A549 (cell line): Measurements from ENCODE around the gene MACF1. TPM values are rescaled to one million over a fixed set of nuclear protein-coding genes. Genes with fewer than 3 reads are reported as not detected.

Experiments used
- ATAC-seq, 2 experiments: fragments of 200-7000 bp in 1 of 2; fragments of >200 bp in 1 of 2; cut with Nextera tagmentation in 1 of 2; cut with Tn5 transposase in 1 of 2; 3 replicates each; pipeline versions ENCODE4 v1.8.0 to v1.9.1; 2018 to 2020; ENCODE audit warnings: mild to moderate bottlenecking in 1 of 2, moderate library complexity in 1 of 2
- CTCF ChIA-PET: fragments of 300-600 bp; sonication (Branson Sonifier 250); formaldehyde crosslinking; extraction: SDS; loops from one replicate; lab custom pipeline; 2021; ENCODE audit warnings: antibody characterized with exemption, inconsistent platforms; lab: Yijun Ruan, JAX
- POLR2A ChIA-PET: fragments of 350-600 bp; formaldehyde crosslinking; extraction: SDS; loops from one replicate; lab custom pipeline; 2021; ENCODE audit warnings: antibody characterized with exemption, inconsistent platforms; lab: Yijun Ruan, JAX
- DNase-seq, 2 experiments: peaks; one replicate each; pipeline versions ENCODE4 v3.0.0 to v3.0.0-alpha.2; 2011 to 2016; ENCODE audit warnings: low read depth in 1 of 2, low spot score in 1 of 2
- FAIRE-seq: peaks from 2 replicates; lab custom pipeline; 2011; peaks lifted over from hg19 to GRCh38; lab: Jason Lieb, UNC
- H3K27ac ChIP-seq, 2 experiments: fragments of >200 bp; sonication (Bioruptor Twin); formaldehyde crosslinking; 3 replicates each; pipeline ENCODE4 v1.5.1; 2016 to 2017
- H3K4me1 ChIP-seq: fragments of >200 bp; sonication (Bioruptor Twin); formaldehyde crosslinking; 3 replicates; pipeline ENCODE4 v1.6.1; 2016
- H3K4me2 ChIP-seq: fragments of >200 bp; sonication (Bioruptor Twin); formaldehyde crosslinking; 3 replicates; pipeline ENCODE4 v1.6.1; 2016
- H3K4me3 ChIP-seq: fragments of >200 bp; sonication (Bioruptor Twin); formaldehyde crosslinking; 3 replicates; pipeline ENCODE4 v1.5.1; 2016
- H3K9me3 ChIP-seq: fragments of >200 bp; sonication (Bioruptor Twin); formaldehyde crosslinking; 3 replicates; pipeline ENCODE4 v1.6.1; 2016
- CEBPB ChIP-seq, 2 experiments: fragments of >200 bp in 1 of 2; sonication (Bioruptor Twin) in 1 of 2; formaldehyde crosslinking in 1 of 2; IDR thresholded peaks; 2 replicates each; pipeline ENCODE4 v1.6.1; 2012 to 2016
- ELK1 ChIP-seq: fragments of 150-350 bp; IDR thresholded peaks from 2 replicates; pipeline ENCODE4 v1.6.1; 2014; ENCODE audit warnings: low read depth, mild to moderate bottlenecking, low read length
- ESRRA ChIP-seq: fragments of 150-350 bp; IDR thresholded peaks from 2 replicates; pipeline ENCODE4 v1.6.1; 2014; ENCODE audit warnings: mild to moderate bottlenecking, low read length, borderline replicate concordance
- HDAC2 ChIP-seq: fragments of 200-600 bp; sonication (generic); IDR thresholded peaks from 2 replicates; pipeline ENCODE4 v1.6.1; 2016
- HOXB5 ChIP-seq: fragments of 250-450 bp; sonication (Bioruptor Pico); IDR thresholded peaks from 2 replicates; pipeline ENCODE4 v1.5.0; 2020; ENCODE audit warnings: mild to moderate bottlenecking, moderate library complexity
- JUNB ChIP-seq: fragments of >200 bp; sonication (Bioruptor Twin); formaldehyde crosslinking; IDR thresholded peaks from 2 replicates; pipeline ENCODE4 v1.6.1; 2016
- KDM1A ChIP-seq: fragments of 200-600 bp; sonication (generic); IDR thresholded peaks from 2 replicates; pipeline ENCODE4 v1.6.1; 2016; ENCODE audit warnings: low read depth, mild to moderate bottlenecking
- KDM5A ChIP-seq: fragments of 200-600 bp; sonication (generic); IDR thresholded peaks from 2 replicates; pipeline ENCODE4 v1.6.1; 2016; ENCODE audit warnings: antibody characterized with exemption, mild to moderate bottlenecking
- MAX ChIP-seq: IDR thresholded peaks from 2 replicates; pipeline ENCODE4 v1.6.1; 2012
- MAZ ChIP-seq: fragments of 150-350 bp; IDR thresholded peaks from 2 replicates; pipeline ENCODE4 v1.6.1; 2014; ENCODE audit warnings: antibody characterized with exemption, low read depth, low read length, borderline replicate concordance
- MYC ChIP-seq: IDR thresholded peaks from 2 replicates; pipeline ENCODE4 v1.6.1; 2012; ENCODE audit warnings: mild to moderate bottlenecking, inconsistent platforms, low read length, improper control_type of control experiment, borderline replicate concordance
- NFE2L2 ChIP-seq: fragments of 150-350 bp; conservative IDR thresholded peaks from 2 replicates; pipeline ENCODE4 v1.6.1; 2014; ENCODE audit warnings: low read length
- NPAS2 ChIP-seq: fragments of 250-450 bp; sonication (Bioruptor Pico); IDR thresholded peaks from 2 replicates; pipeline ENCODE4 v1.8.0; 2022; ENCODE audit warnings: mild to moderate bottlenecking, moderate library complexity, borderline replicate concordance
- POLR2AphosphoS2 ChIP-seq: conservative IDR thresholded peaks from 2 replicates; pipeline ENCODE4 v1.6.1; 2012; ENCODE audit warnings: low read length, improper control_type of control experiment, inconsistent platforms
- ZC3H11A ChIP-seq: fragments of 450-650 bp; IDR thresholded peaks from 2 replicates; pipeline ENCODE4 v1.6.1; 2014; ENCODE audit warnings: antibody characterized with exemption, mild to moderate bottlenecking
- ZNF302 ChIP-seq: fragments of 250-450 bp; sonication (Bioruptor Pico); IDR thresholded peaks from 2 replicates; pipeline ENCODE4 v1.9.0; 2021; ENCODE audit warnings: inconsistent platforms, mild to moderate bottlenecking, moderate library complexity
- WGBS: methylation state at CpG from one replicate; pipeline ENCODE4 v1.1.6; 2017; ENCODE audit errors: missing lambda C conversion rate; 5-methylcytosine and 5-hydroxymethylcytosine counted together
- polyA plus RNA-seq, 4 experiments: library from polyadenylated mRNA; depleted of rRNA in 3 of 4; stranded (reverse); fragments of >200 nt; fragmentation: RNase III in 1 of 4; extraction: RNeasy Plus Mini Kit Qiagen cat#74134 plus additional on column Dnase treatment in 1 of 4; gene quantifications; 2 replicates in 3 of 4; 3 replicates in 1 of 4; pipeline ENCODE4 v1.2.3, GENCODE V29; 2011 to 2017
- TF ChIP-seq, protein P1 (sequence below): fragments of 450-650 bp; IDR thresholded peaks from 2 replicates; pipeline ENCODE4 v1.6.1; 2014; ENCODE audit warnings: antibody characterized with exemption
- TF ChIP-seq, protein P2 (sequence below): fragments of 250-450 bp; sonication (Bioruptor Pico); IDR thresholded peaks from 2 replicates; pipeline ENCODE4 v1.5.0; 2021; ENCODE audit warnings: mild to moderate bottlenecking, moderate library complexity, borderline replicate concordance
- TF ChIP-seq, protein P3 (sequence below): IDR thresholded peaks from 2 replicates; pipeline ENCODE4 v1.6.1; 2012
- TF ChIP-seq, protein P4 (sequence below): IDR thresholded peaks from 2 replicates; pipeline ENCODE4 v1.6.1; 2012; ENCODE audit warnings: low read depth, borderline replicate concordance

The MACF1 gene
- polyA plus RNA-seq, 2 of the 4 experiments (the other 2 are of a cell fraction), result 45.7 to 64.2 TPM

DNA sequence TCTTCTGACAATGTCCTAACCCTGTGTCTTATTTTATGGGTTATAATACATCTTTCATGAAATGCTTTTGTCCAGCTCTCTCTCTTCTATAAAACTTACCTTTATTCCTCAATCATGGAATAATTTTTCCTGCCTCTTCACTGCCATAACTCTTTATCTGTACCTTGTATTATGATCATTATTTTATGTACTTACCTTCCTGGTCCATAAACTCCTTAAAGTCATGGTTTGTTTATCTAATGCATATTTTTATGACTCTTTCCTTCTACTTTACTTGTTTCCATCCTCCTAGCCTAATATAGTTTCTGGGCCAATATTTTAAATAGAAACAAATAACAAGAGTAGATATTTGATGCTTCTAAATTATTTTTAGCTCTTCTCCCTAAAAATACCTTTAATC is 221.1 kb downstream of the MACF1 start:
- Histone ChIP-seq H3K4me3 (no peak overlapping the region), H3K27ac (no peak overlapping the region), H3K4me2 (no peak overlapping the region), H3K9me3 (no peaks in the 10 kb centered on the region), H3K4me1 (no peaks in the 10 kb centered on the region)
- TF ChIP-seq ZC3H11A (no peak), MYC (no peak), HDAC2 (no peak), KDM1A (no peak), ESRRA (no peak), MAZ (no peak), NPAS2 (CRISPR knock-in tag) (no peak)
- TF ChIP-seq, protein P1, sequence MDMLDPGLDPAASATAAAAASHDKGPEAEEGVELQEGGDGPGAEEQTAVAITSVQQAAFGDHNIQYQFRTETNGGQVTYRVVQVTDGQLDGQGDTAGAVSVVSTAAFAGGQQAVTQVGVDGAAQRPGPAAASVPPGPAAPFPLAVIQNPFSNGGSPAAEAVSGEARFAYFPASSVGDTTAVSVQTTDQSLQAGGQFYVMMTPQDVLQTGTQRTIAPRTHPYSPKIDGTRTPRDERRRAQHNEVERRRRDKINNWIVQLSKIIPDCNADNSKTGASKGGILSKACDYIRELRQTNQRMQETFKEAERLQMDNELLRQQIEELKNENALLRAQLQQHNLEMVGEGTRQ, result no peak
- TF ChIP-seq, protein P2, sequence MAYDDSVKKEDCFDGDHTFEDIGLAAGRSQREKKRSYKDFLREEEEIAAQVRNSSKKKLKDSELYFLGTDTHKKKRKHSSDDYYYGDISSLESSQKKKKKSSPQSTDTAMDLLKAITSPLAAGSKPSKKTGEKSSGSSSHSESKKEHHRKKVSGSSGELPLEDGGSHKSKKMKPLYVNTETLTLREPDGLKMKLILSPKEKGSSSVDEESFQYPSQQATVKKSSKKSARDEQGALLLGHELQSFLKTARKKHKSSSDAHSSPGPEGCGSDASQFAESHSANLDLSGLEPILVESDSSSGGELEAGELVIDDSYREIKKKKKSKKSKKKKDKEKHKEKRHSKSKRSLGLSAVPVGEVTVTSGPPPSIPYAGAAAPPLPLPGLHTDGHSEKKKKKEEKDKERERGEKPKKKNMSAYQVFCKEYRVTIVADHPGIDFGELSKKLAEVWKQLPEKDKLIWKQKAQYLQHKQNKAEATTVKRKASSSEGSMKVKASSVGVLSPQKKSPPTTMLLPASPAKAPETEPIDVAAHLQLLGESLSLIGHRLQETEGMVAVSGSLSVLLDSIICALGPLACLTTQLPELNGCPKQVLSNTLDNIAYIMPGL (CRISPR knock-in tag), result no peak
- TF ChIP-seq, protein P3, sequence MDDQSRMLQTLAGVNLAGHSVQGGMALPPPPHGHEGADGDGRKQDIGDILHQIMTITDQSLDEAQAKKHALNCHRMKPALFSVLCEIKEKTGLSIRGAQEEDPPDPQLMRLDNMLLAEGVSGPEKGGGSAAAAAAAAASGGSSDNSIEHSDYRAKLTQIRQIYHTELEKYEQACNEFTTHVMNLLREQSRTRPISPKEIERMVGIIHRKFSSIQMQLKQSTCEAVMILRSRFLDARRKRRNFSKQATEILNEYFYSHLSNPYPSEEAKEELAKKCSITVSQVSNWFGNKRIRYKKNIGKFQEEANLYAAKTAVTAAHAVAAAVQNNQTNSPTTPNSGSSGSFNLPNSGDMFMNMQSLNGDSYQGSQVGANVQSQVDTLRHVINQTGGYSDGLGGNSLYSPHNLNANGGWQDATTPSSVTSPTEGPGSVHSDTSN, result no peak
- ATAC-seq (no peak), FAIRE-seq (no peak), DNase-seq (no peak)
- CTCF ChIA-PET, result interaction anchor here (0.6 to 1.6 kb wide), 3 partner anchors 13 to 48 kb away, joined by 3 to 11 read pairs (median 4); no protein-coding TSS in a partner anchor
- POLR2A ChIA-PET, result no interaction called here

- WGBS, result 92% methylated on average over 1 of the region's 1 CpG
- ATAC-seq (no peak), FAIRE-seq (no peak), DNase-seq (no peak)
- POLR2A ChIA-PET, result no interaction called here
- no peak overlapping the region for H3K27ac ChIP-seq
- no peaks in the 10 kb centered on the region for H3K4me1 ChIP-seq
- CTCF ChIA-PET, result no interaction called here
- H3K4me3 ChIP-seq, result no peak overlapping the region
- H3K9me3 ChIP-seq, result no peaks in the 10 kb centered on the region
- TF ChIP-seq JUNB, result no peak
- no peak for TF ChIP-seq HOXB5 (CRISPR knock-in tag)
- TF ChIP-seq, protein P1, result no peak
- TF ChIP-seq, protein P3, result no peak
- no peak overlapping the region for H3K4me2 ChIP-seq
Measured at GRCh38 chr1:39426346-39426745, 221.9 kb downstream of the MACF1 start.

GRCh38 chr1:39427374-39427773 is 222.9 kb downstream of the MACF1 start:
- ATAC-seq, result no peak
- CTCF ChIA-PET, result interaction anchor here (1.0 kb wide), 1 partner anchor 16 kb away, joined by 4 read pairs; no protein-coding TSS in a partner anchor
- FAIRE-seq, result no peak
- Histone ChIP-seq H3K4me2 (no peak overlapping the region), H3K4me3 (no peak overlapping the region), H3K4me1 (no peaks in the 10 kb centered on the region), H3K9me3 (no peaks in the 10 kb centered on the region), H3K27ac (no peak overlapping the region)
- no peak for DNase-seq
- POLR2A ChIA-PET, result no interaction called here
- WGBS, result 50% methylated on average over 1 of the region's 1 CpG
- TF ChIP-seq, protein P4, sequence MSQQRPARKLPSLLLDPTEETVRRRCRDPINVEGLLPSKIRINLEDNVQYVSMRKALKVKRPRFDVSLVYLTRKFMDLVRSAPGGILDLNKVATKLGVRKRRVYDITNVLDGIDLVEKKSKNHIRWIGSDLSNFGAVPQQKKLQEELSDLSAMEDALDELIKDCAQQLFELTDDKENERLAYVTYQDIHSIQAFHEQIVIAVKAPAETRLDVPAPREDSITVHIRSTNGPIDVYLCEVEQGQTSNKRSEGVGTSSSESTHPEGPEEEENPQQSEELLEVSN, result no peak
- TF ChIP-seq CEBPB (IDR thresholded peaks at IDR 0.05), result no peak
- no peak for TF ChIP-seq ELK1
- no peak for TF ChIP-seq POLR2AphosphoS2
- no peak for TF ChIP-seq MYC
- TF ChIP-seq MAZ, result no peak
- no peak for TF ChIP-seq MAX
- no peak for TF ChIP-seq NFE2L2
- TF ChIP-seq ZNF302, result no peak
- no peak for TF ChIP-seq KDM5A
